ENCODE measurements around the gene TPP1. TPM values are rescaled to one million over a fixed set of nuclear protein-coding genes. Genes with fewer than 3 reads are reported as not detected.

The TPP1 gene
- polyA plus RNA-seq, 3 donors = 218 to 359 (median 271) TPM

GRCh38 chr11:6563121-6563619 is 56.1 kb downstream of the TPP1 start:
- 94% methylated on average over 3 of the region's 4 CpGs for WGBS (ENCODE audit: insufficient coverage)
- Histone ChIP-seq H3K4me1 (ENCODE audit: control insufficient read depth in 1 of 2, insufficient read depth in 2 of 2, low read length in 2 of 2) (no peaks in the 10 kb centered on the region), H3K27me3 (ENCODE audit: control insufficient read depth in 2 of 2, insufficient read depth in 2 of 2, low read length in 2 of 2) (no peaks in the 10 kb centered on the region), H3K4me2 (replicated peaks; ENCODE audit: extremely low read depth, low read length, poor library complexity, severe bottlenecking) (no peak overlapping the region), H3K9me3 (replicated peaks in 1 of 2; ENCODE audit: control insufficient read depth in 1 of 2, insufficient read depth in 1 of 2, low read length in 2 of 2) (no peaks in the 10 kb centered on the region), H4K20me1 (ENCODE audit: insufficient read depth, low read length) (no peaks in the 10 kb centered on the region), H3K9ac (ENCODE audit: insufficient read depth, low read length, poor library complexity, severe bottlenecking) (no peak overlapping the region), H3K4me3 (replicated peaks in 1 of 3; ENCODE audit: low read depth in 2 of 3, low read length in 3 of 3) (no peak overlapping the region), H3K27ac (ENCODE audit: low read depth in 1 of 2, low read length in 2 of 2) (no peak overlapping the region), H3K79me2 (ENCODE audit: insufficient read depth, low read length) (no peaks in the 10 kb centered on the region), H3K36me3 (replicated peaks in 1 of 2; ENCODE audit: control insufficient read depth in 1 of 2, insufficient read depth in 2 of 2, low read length in 2 of 2) (no peaks in the 10 kb centered on the region), H2AFZ (ENCODE audit: insufficient read depth, low read depth, low read length, poor library complexity, severe bottlenecking) (no peak overlapping the region)
- no peak for TF ChIP-seq CTCF (IDR thresholded peaks at IDR 0.05)
- no peaks in the 10 kb centered on the region for H3K27me3 Mint-ChIP-seq (ENCODE audit: low read depth in 3 of 3)
- no peak for DNase-seq
- no peak overlapping the region for H3K4me3 Mint-ChIP-seq
- no peaks in the 10 kb centered on the region for H3K9me3 Mint-ChIP-seq
- H3K4me1 Mint-ChIP-seq = no peaks in the 10 kb centered on the region
- H3K27ac Mint-ChIP-seq = no peak overlapping the region
- intact Hi-C loops (cut with micrococcal nuclease) = no loop called here
- peaks cover 6 to 7% of the 10 kb centered on the region in 2 donors for H3K36me3 Mint-ChIP-seq

Other genes starting within 250 kb of the TPP1 start
- gene SMPD1, start 228.9 kb downstream of the TPP1 start, polyA plus RNA-seq = 10 to 100 TPM in 1 of 3 donors, 1 to 10 TPM in 2; 4.2 to 22.6 (median 4.9) TPM
- gene APBB1, start 200.3 kb downstream of the TPP1 start, polyA plus RNA-seq = 1 to 10 TPM in 2 of 3 donors, under 1 TPM in 1; 0.85 to 2.5 (median 2.4) TPM
- gene HPX, start 178.4 kb downstream of the TPP1 start, polyA plus RNA-seq = under 1 TPM in 1 of 3 donors, not detected in 2; 0.40 TPM
- gene TRIM3, start 145.5 kb downstream of the TPP1 start, polyA plus RNA-seq = 10 to 100 TPM in 1 of 3 donors, 1 to 10 TPM in 2; 1.7 to 36.2 (median 3.3) TPM
- 10 to 100 TPM; 21.6 to 43.8 (median 27.2) TPM for gene ARFIP2, start 138.1 kb downstream of the TPP1 start, polyA plus RNA-seq
- 10 to 100 TPM; 20.0 to 34.9 (median 22.1) TPM for gene TIMM10B, start 137.9 kb downstream of the TPP1 start, polyA plus RNA-seq
- 10 to 100 TPM in 1 of 3 donors, under 1 TPM in 2; 0.24 to 21.0 (median 0.59) TPM for gene DNHD1, start 122.1 kb downstream of the TPP1 start, polyA plus RNA-seq
- 10 to 100 TPM in 2 of 3 donors, 1 to 10 TPM in 1; 7.2 to 14.1 (median 11.9) TPM for gene RRP8, start 15.8 kb downstream of the TPP1 start, polyA plus RNA-seq
- gene ILK, start 15.6 kb downstream of the TPP1 start, polyA plus RNA-seq = 100 to 1,000 TPM; 165 to 271 (median 250) TPM
- 100 to 1,000 TPM; 137 to 233 (median 232) TPM for gene TAF10, start 7.2 kb downstream of the TPP1 start, polyA plus RNA-seq
- gene DCHS1, start 36.4 kb upstream of the TPP1 start, polyA plus RNA-seq = under 1 TPM; 0.01 to 0.88 (median 0.02) TPM
- 10 to 100 TPM in 2 of 3 donors, 1 to 10 TPM in 1; 8.0 to 14.0 (median 12.8) TPM for gene MRPL17, start 63.9 kb upstream of the TPP1 start, polyA plus RNA-seq
- not detected for gene OR2AG2, start 152.6 kb upstream of the TPP1 start, polyA plus RNA-seq
- gene OR2AG1, start 163.6 kb upstream of the TPP1 start, polyA plus RNA-seq = not detected
- gene OR6A2, start 180.3 kb upstream of the TPP1 start, polyA plus RNA-seq = not detected
- gene OR10A5, start 226.3 kb upstream of the TPP1 start, polyA plus RNA-seq = not detected
- not detected for gene OR10A2, start 243.6 kb upstream of the TPP1 start, polyA plus RNA-seq